HUES48 (cell line): ENCODE results near the gene RAB28.

Experiments used
- H3K27ac ChIP-seq: one replicate; pipeline ENCODE4 v1.7.0; 2013; ENCODE audit warnings: low read depth, low read length, inconsistent platforms
- H3K27me3 ChIP-seq: 2 replicates; pipeline ENCODE4 v1.6.1; 2013; ENCODE audit warnings: mild to moderate bottlenecking, low read length; ENCODE audit not compliant: control insufficient read depth, insufficient read depth
- H3K36me3 ChIP-seq: 2 replicates; pipeline ENCODE4 v1.6.1; 2013; ENCODE audit warnings: low read length; ENCODE audit not compliant: control insufficient read depth, insufficient read depth
- H3K4me1 ChIP-seq: 2 replicates; pipeline ENCODE4 v1.6.1; 2013; ENCODE audit warnings: mild to moderate bottlenecking, low read length; ENCODE audit not compliant: control insufficient read depth, insufficient read depth
- H3K4me3 ChIP-seq: 2 replicates; pipeline ENCODE4 v1.5.1; 2013; ENCODE audit warnings: mild to moderate bottlenecking, low read depth, low read length
- H3K9ac ChIP-seq: 2 replicates; pipeline ENCODE4 v1.6.1; 2013; ENCODE audit warnings: mild to moderate bottlenecking, low read depth, low read length, moderate library complexity
- H3K9me3 ChIP-seq: 2 replicates; pipeline ENCODE4 v1.6.1; 2013; ENCODE audit warnings: low read length; ENCODE audit not compliant: control insufficient read depth, insufficient read depth

RAB28 gene

DNA sequence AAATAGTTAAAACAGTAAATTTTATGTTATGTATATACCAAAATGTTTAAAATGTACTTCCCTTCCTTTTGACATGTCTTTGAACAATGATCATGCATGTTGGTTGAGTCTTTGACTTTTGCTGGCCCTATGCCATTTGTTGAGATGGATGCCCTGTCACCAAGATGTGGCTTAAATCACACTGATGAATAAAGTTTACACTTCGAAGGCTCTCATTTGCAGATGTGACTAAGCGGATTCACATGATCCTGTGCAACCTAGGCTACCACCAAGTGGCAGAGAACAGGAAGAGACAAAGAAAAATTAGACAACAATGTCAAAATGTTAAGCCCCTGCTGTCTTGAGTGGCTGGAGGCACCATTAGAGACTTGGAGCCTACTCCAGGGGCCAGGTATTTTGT, 139.9 kb downstream of the RAB28 start:
- no peaks in the 10 kb centered on the region for H3K27me3 ChIP-seq
- H3K27ac ChIP-seq: no peak overlapping the region
- no peaks in the 10 kb centered on the region for H3K4me1 ChIP-seq
- H3K9ac ChIP-seq: no peak overlapping the region
- no peak overlapping the region for H3K4me3 ChIP-seq
- no peaks in the 10 kb centered on the region for H3K36me3 ChIP-seq
- peaks cover 3% of the 10 kb centered on the region; the same call in 1 of the 2 replicates for H3K9me3 ChIP-seq

DNA sequence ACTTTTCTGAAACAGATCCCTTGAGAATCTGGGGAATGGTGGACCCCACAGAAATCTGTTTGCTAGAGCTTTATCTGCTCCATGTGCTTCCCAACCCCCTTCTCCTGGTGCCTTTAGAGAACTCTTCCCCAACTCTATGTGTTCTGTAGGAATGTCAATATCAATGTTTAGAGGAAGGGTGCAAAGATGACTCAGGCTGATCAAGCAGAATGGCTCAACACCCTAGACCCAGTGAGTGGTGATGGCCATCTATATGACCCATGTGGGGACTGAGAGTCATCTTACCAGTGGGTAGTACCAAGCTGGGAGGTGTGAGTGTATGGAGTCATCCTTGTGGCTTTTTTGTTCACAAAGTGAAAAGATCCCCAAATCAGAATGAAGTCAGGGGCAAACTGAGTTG, 143.5 kb downstream of the RAB28 start:
- Histone ChIP-seq H3K4me1 (no peaks in the 10 kb centered on the region), H3K9ac (no peak overlapping the region), H3K9me3 (no peaks in the 10 kb centered on the region), H3K36me3 (no peaks in the 10 kb centered on the region), H3K27ac (no peak overlapping the region), H3K4me3 (no peak overlapping the region), H3K27me3 (no peaks in the 10 kb centered on the region)

DNA sequence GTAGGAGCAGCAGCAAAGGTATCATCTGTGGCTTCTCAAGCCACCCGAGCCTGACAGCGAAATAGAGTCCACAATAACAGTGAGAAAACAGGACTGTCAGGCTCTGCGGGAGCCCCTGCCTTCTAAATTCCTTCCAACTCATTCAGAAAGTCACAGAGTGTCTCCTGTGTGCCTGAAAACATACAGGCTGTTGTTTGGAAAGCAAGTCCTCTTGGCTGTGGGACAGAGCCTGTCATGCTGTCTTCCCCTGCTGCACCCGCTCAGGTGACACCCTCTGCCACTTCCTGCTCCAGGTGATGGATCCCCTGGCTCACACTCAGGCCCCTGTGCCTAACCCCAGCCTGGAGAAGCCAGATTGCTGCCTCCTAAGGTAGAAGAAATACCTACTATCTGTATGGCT, 152.3 kb downstream of the RAB28 start:
- Histone ChIP-seq H3K4me1 (peaks cover 8% of the 10 kb centered on the region; the same call in 1 of the 2 replicates), H3K9me3 (no peaks in the 10 kb centered on the region), H3K9ac (no peak overlapping the region), H3K27ac (no peak overlapping the region), H3K27me3 (no peaks in the 10 kb centered on the region), H3K4me3 (no peak overlapping the region), H3K36me3 (no peaks in the 10 kb centered on the region)

DNA sequence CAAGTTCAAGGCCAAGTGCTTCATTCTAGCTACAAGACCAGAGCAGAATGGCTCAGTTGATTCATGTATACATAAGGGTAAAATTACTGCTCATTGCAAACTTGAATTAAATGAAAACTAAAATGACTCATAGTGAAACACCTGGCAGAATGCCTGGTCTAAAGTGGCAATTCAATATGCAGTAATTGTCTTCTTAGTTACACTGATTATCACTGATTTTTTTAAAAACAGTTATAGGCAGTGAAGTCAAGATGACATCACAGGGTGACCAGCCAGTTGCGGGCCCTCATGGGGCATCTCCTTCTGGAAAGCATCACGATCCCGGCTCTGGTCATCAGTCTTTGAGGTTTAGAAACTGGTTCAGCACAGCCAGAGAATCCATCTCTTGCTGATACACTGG, 154.2 kb downstream of the RAB28 start:
- Histone ChIP-seq H3K4me3 (no peak overlapping the region), H3K9me3 (no peaks in the 10 kb centered on the region), H3K4me1 (peaks cover 8% of the 10 kb centered on the region; the same call in 1 of the 2 replicates), H3K36me3 (no peaks in the 10 kb centered on the region), H3K27me3 (no peaks in the 10 kb centered on the region), H3K9ac (no peak overlapping the region), H3K27ac (no peak overlapping the region)

GRCh38 chr4:13329340-13329850, 154.7 kb downstream of the RAB28 start:
- H3K9ac ChIP-seq: no peak overlapping the region
- no peaks in the 10 kb centered on the region for H3K9me3 ChIP-seq
- H3K27ac ChIP-seq: no peak overlapping the region
- H3K4me1 ChIP-seq: peaks cover 8% of the 10 kb centered on the region; the same call in 1 of the 2 replicates
- H3K4me3 ChIP-seq: no peak overlapping the region
- H3K27me3 ChIP-seq: no peaks in the 10 kb centered on the region
- no peaks in the 10 kb centered on the region for H3K36me3 ChIP-seq

DNA sequence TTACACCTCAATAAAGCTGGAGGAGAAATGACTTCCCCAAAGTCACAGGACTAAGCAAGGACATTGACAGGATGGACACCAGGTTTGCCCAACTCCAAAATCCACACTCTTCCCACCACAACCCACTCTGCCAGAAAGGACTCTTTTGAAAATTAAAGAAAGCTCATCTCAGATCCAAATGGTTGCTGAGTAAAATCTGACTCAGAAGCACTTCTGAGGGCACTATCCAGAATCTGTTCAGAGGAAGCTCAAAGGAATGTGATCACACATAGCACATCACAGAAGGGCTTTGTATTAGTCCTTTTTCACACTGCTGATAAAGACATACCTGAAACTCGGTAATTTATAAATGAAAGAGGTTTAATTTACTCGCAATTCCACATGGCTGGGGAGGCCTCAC, 155.5 kb downstream of the RAB28 start:
- Histone ChIP-seq H3K9ac (no peak overlapping the region), H3K4me1 (peaks cover 13% of the 10 kb centered on the region; the same call in 1 of the 2 replicates), H3K27ac (no peak overlapping the region), H3K9me3 (no peaks in the 10 kb centered on the region), H3K27me3 (no peaks in the 10 kb centered on the region), H3K36me3 (no peaks in the 10 kb centered on the region), H3K4me3 (no peak overlapping the region)

DNA sequence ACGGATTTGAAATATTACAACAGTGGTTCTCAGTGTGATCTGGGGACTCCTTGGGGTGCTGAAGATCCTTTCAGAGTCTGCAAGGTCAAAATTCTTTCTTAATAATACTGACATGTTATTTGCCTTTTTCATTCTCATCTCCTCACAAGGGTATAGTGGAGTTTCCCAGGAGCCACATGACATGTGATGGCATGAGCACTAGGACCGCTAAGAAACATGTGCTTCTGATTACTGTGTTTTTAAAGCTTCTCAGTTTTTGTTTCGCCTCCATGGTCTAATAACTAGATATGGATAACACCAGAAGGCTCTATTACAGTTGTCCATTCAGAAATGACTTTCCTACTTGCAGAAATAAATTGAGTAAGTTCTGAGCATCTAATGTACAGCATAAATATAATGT, 156.1 kb downstream of the RAB28 start:
- Histone ChIP-seq H3K36me3 (no peaks in the 10 kb centered on the region), H3K27me3 (no peaks in the 10 kb centered on the region), H3K4me1 (peaks cover 9% of the 10 kb centered on the region; the same call in 1 of the 2 replicates), H3K4me3 (no peak overlapping the region), H3K27ac (no peak overlapping the region), H3K9me3 (no peaks in the 10 kb centered on the region), H3K9ac (no peak overlapping the region)

GRCh38 chr4:13325744-13326143, 158.4 kb downstream of the RAB28 start:
- Histone ChIP-seq H3K9ac (no peak overlapping the region), H3K4me1 (0 out of 2 replicates have a peak, but pooled peaks cover 8% of the 10 kb centered on the region), H3K27me3 (no peaks in the 10 kb centered on the region), H3K9me3 (no peaks in the 10 kb centered on the region), H3K36me3 (no peaks in the 10 kb centered on the region), H3K4me3 (no peak overlapping the region), H3K27ac (no peak overlapping the region)

DNA sequence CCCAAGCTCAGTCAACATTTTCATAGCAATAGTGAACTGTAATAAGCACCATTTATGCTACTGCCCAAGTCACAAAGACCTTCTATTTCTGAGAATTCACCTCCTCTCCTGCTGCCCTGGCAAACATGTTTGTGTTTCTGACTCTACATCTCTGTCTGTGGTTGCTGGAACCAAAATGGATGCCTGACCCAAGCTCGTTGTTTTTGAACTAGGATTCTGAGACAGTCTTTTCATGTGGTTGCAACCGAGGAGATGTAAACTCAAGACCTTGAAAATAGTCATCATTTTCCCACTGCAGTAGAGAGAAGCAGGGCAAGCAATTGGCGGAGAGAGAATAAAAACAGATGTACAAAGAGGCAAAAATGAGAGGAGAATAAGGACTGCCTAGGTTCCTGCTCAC, 160.2 kb downstream of the RAB28 start:
- no peaks in the 10 kb centered on the region for H3K36me3 ChIP-seq
- no peak overlapping the region for H3K27ac ChIP-seq
- H3K4me1 ChIP-seq: 0 out of 2 replicates have a peak, but pooled peaks cover 8% of the 10 kb centered on the region
- H3K9me3 ChIP-seq: no peaks in the 10 kb centered on the region
- H3K4me3 ChIP-seq: no peak overlapping the region
- no peak overlapping the region for H3K9ac ChIP-seq
- no peaks in the 10 kb centered on the region for H3K27me3 ChIP-seq

DNA sequence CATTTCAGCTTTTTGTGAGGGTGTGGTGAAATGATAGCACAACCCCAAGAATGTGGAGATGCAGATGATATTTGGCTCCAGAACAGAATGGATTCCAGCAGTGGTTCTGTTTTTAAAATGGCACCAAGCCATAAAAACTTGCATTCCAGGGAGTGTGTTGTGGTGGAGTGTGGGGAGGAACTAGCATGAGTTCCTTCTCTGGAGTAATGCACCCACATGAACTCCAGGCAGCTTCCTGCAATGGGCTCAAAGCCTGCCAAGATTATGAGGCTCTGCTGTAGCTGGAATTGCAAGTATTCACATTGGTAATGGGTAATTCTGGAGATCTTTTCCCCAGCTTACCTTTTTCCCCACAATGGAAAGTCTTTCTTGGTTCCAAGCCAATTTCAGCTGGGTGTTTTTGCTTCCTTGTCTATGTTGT, 161.4 kb downstream of the RAB28 start:
- H3K36me3 ChIP-seq: no peaks in the 10 kb centered on the region

More for the DNA sequence above, 161.4 kb downstream of the RAB28 start:
- H3K9ac ChIP-seq: no peak overlapping the region
- H3K27me3 ChIP-seq: no peaks in the 10 kb centered on the region
- 0 out of 2 replicates have a peak, but pooled peaks cover 8% of the 10 kb centered on the region for H3K4me1 ChIP-seq
- H3K9me3 ChIP-seq: no peaks in the 10 kb centered on the region
- H3K27ac ChIP-seq: no peak overlapping the region
- no peak overlapping the region for H3K4me3 ChIP-seq
